Measurements from ENCODE around the gene PDE4A. TPM values are rescaled to one million over a fixed set of nuclear protein-coding genes. Genes with fewer than 3 reads are reported as not detected.

Gene PDE4A
- total RNA-seq, 2 donors from 2014 or later: 14.5 to 15.1 TPM

DNA sequence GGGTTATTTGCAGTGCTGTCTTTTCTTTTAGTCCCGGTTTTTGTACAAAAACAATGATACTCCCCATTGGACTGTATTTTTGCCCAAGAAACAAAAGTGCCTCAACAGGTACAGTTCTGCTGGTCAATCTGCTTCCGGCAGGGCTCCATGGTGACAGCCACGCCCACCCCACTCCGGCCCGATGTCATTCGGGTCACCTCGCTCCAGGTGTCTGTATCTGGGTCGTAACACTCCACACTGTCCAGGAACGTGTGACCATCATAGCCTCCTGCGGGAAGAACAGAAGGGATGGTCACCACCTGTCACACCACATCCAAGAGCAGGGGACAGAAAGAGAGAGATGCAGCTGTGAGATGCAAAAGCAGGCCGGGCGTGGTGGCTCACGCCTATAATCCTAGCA lies 66.2 kb downstream of the PDE4A start:
- peaks cover 7 to 11% of the 10 kb centered on the region in 2 donors for H3K36me3 ChIP-seq
- no peak for DNase-seq (ENCODE audit: low spot score)
- no peaks in the 10 kb centered on the region for H3K4me1 ChIP-seq (replicated peaks)
- no peak overlapping the region for H3K27ac ChIP-seq
- intact Hi-C loops (cut with DNase I): no loop called here
- H3K4me3 ChIP-seq: no peak overlapping the region
- TF ChIP-seq POLR2A (IDR thresholded peaks at IDR 0.05): no peak
- TF ChIP-seq, protein P1, sequence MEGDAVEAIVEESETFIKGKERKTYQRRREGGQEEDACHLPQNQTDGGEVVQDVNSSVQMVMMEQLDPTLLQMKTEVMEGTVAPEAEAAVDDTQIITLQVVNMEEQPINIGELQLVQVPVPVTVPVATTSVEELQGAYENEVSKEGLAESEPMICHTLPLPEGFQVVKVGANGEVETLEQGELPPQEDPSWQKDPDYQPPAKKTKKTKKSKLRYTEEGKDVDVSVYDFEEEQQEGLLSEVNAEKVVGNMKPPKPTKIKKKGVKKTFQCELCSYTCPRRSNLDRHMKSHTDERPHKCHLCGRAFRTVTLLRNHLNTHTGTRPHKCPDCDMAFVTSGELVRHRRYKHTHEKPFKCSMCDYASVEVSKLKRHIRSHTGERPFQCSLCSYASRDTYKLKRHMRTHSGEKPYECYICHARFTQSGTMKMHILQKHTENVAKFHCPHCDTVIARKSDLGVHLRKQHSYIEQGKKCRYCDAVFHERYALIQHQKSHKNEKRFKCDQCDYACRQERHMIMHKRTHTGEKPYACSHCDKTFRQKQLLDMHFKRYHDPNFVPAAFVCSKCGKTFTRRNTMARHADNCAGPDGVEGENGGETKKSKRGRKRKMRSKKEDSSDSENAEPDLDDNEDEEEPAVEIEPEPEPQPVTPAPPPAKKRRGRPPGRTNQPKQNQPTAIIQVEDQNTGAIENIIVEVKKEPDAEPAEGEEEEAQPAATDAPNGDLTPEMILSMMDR (IDR thresholded peaks at IDR 0.05): no peak
- no peak for TF ChIP-seq POLR2AphosphoS5 (IDR thresholded peaks at IDR 0.05)
- H3K27me3 ChIP-seq (replicated peaks; ENCODE audit: insufficient read depth): no peaks in the 10 kb centered on the region
- H3K9me3 ChIP-seq: no peaks in the 10 kb centered on the region
- 87% methylated on average over 13 of the region's 13 CpGs for WGBS

DNA sequence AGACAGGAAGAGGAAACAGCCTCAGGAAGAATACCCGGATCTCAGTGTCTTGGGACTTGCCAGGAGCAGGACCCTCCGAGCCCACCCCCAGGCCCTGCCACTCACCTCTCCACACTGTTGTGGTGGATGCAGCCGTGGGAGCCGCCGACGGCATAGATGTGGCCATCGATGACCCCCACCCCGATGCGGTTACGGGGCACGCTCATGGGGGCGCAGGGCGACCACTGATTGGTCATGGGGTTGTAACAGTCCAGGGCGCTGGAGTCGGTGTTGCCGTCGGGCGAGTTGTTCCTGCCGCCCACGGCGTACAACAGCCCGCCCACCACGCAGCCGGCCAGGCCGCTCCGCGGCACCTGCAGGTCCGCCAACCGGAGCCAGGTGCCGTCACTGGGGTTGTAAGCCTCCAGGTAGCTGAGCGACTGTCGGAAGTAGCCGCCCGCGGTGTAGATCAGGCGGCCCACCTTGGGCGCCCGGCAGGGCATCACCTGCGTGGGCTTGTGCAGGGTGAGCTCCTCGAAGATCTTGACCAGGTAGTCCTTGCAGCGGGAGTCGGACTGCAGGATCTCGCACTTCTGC lies 71.2 kb downstream of the PDE4A start:
- H3K9me3 ChIP-seq: no peaks in the 10 kb centered on the region
- TF ChIP-seq, protein P1 (IDR thresholded peaks at IDR 0.05): no peak
- no peak for TF ChIP-seq POLR2AphosphoS5 (IDR thresholded peaks at IDR 0.05)
- TF ChIP-seq POLR2A (IDR thresholded peaks at IDR 0.05): no peak
- H3K27me3 ChIP-seq (replicated peaks; ENCODE audit: insufficient read depth): no peaks in the 10 kb centered on the region
- DNase-seq (ENCODE audit: low spot score): no peak
- H3K4me3 ChIP-seq: no peak overlapping the region
- 93% methylated on average over 36 of the region's 43 CpGs for WGBS
- intact Hi-C loops (cut with DNase I): no loop called here
- peaks cover 15 to 18% of the 10 kb centered on the region in 2 donors for H3K36me3 ChIP-seq
- H3K4me1 ChIP-seq (replicated peaks): no peaks in the 10 kb centered on the region
- H3K27ac ChIP-seq: no peak overlapping the region

DNA sequence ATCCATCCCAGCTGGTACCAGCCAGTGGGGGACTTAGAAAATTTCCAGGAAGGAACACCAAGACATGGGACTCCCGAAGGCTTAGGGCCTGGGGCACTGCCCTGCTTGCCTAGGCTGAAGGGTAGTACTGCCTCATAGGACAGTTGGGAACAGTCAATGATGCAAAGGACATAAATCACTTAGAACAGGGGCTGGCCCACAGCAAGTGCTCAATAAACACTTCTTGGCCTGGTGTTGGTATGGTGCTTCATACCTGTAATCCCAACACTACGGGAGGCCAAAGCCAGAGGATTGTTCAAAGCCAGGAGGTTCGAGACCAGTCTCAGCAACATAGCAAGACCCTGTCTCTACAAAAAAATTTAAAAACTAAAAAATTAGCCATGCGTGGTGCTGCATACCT lies 77.0 kb downstream of the PDE4A start:
- Histone ChIP-seq H3K27me3 (replicated peaks; ENCODE audit: insufficient read depth) (no peaks in the 10 kb centered on the region), H3K4me3 (no peak overlapping the region), H3K36me3 (peaks cover 0 to 9% of the 10 kb centered on the region in 2 donors), H3K9me3 (no peaks in the 10 kb centered on the region), H3K27ac (no peak overlapping the region), H3K4me1 (replicated peaks) (no peaks in the 10 kb centered on the region)
- intact Hi-C loops (cut with DNase I): no loop called here
- no peak for DNase-seq (ENCODE audit: low spot score)
- 90% methylated on average over 4 of the region's 4 CpGs for WGBS
- TF ChIP-seq, protein P1 (IDR thresholded peaks at IDR 0.05): no peak
- TF ChIP-seq POLR2AphosphoS5 (IDR thresholded peaks at IDR 0.05) (no peak), POLR2A (IDR thresholded peaks at IDR 0.05) (no peak)

DNA sequence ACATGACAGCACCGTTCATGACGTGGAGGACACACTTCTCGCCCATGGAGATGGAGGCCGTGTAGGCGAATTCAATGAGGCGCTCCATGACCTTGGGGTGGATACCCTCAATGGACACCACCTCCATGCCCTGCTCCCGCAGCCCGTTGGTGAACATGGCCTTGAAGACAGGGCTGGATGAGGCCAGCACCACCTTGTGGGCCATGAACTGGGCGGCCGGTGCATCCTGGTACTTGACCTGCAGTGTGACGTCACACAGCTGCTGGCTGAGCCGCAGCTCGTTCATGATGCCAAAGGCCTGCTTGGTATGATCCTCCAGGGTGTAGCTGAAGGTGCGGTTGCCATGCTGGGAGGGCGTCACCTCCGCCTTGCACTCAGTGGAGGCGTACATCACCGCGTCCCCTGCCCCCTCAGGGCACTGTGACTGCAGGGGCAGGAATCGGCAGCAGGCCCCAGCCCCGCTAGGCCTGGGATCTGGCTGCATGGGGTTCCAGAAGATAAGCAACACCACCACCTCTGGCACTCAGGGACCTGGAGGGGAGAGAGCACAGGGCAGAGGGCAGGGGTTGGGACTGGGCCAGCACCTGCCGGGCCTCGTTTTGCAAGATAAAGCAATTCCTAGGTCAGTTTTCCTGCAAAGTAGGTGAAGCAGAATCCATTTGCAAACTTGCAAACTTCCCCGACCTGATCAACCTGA lies 79.4 kb downstream of the PDE4A start:
- Histone ChIP-seq H3K4me3 (no peak overlapping the region), H3K27me3 (replicated peaks; ENCODE audit: insufficient read depth) (no peaks in the 10 kb centered on the region), H3K36me3 (peaks cover 0 to 9% of the 10 kb centered on the region in 2 donors), H3K27ac (no peak overlapping the region), H3K4me1 (replicated peaks) (no peaks in the 10 kb centered on the region), H3K9me3 (no peaks in the 10 kb centered on the region)
- intact Hi-C loops (cut with DNase I): loop anchor here (5.0 kb wide), 1 partner anchor 68 kb away; the partner anchor contains the start of genes CDKN2D and KRI1
- TF ChIP-seq, protein P1 (IDR thresholded peaks at IDR 0.05): no peak
- TF ChIP-seq POLR2AphosphoS5 (IDR thresholded peaks at IDR 0.05) (no peak), POLR2A (IDR thresholded peaks at IDR 0.05) (no peak)
- WGBS: 82% methylated on average over 24 of the region's 24 CpGs
- DNase-seq (ENCODE audit: low spot score): no peak

DNA sequence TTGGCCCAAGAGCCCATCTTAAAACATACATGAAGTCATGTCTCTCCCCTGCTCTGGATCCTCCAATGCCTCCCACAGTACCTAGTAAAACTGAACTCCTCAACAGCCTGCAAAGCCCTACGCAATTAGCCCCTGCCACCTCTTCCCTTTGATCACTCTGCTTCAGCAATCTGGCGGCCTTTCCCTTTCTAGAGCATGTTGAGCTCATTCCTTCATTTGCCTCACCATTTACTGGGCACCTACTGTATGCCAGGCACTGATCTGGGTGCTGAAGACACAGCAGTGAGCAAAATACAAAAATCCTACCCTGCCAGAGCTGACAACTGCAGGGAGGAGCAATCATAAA lies 79.9 kb downstream of the PDE4A start:
- intact Hi-C loops (cut with DNase I): loop anchor here (5.0 kb wide), 1 partner anchor 67 kb away; the partner anchor contains the start of genes CDKN2D and KRI1
- TF ChIP-seq POLR2AphosphoS5 (IDR thresholded peaks at IDR 0.05) (no peak), POLR2A (IDR thresholded peaks at IDR 0.05) (no peak)
- TF ChIP-seq, protein P1 (IDR thresholded peaks at IDR 0.05): no peak
- no peaks in the 10 kb centered on the region for H3K27me3 ChIP-seq (replicated peaks; ENCODE audit: insufficient read depth)
- H3K9me3 ChIP-seq: no peaks in the 10 kb centered on the region
- no peak for DNase-seq (ENCODE audit: low spot score)
- H3K4me3 ChIP-seq: no peak overlapping the region
- no peak overlapping the region for H3K27ac ChIP-seq
- peaks cover 0 to 9% of the 10 kb centered on the region in 2 donors for H3K36me3 ChIP-seq
- H3K4me1 ChIP-seq (replicated peaks): no peaks in the 10 kb centered on the region
- 94% methylated on average over 2 of the region's 2 CpGs for WGBS
